ENCODE data around the gene LRRTM3.

The LRRTM3 gene

DNA sequence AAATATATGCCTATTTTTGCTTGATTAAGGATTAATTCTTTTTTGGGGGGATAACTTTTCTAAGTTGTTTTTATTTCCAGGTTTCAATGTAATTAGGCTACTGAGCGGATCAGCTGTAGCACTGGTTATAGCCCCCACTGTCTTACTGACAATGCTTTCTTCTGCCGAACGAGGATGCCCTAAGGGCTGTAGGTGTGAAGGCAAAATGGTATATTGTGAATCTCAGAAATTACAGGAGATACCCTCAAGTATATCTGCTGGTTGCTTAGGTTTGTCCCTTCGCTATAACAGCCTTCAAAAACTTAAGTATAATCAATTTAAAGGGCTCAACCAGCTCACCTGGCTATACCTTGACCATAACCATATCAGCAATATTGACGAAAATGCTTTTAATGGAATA, 1.0 kb downstream of the LRRTM3 start:
- TF ChIP-seq SIN3A (IDR thresholded peaks at IDR 0.05; ENCODE audit: borderline replicate concordance, insufficient read depth, low read length) (no peak), TAF1 (IDR thresholded peaks at IDR 0.05; ENCODE audit: borderline replicate concordance, insufficient read depth, low read length) (no peak), FOXP2 (optimal IDR thresholded peaks at IDR 0.05; ENCODE audit: borderline replicate concordance, extremely low read depth, extremely low read length, insufficient read depth) (no peak), REST (IDR thresholded peaks at IDR 0.05; ENCODE audit: insufficient read depth in 1 of 2, low read depth in 2 of 2, low read length in 2 of 2) (no peak), POLR2AphosphoS5 (IDR thresholded peaks at IDR 0.05; ENCODE audit: low read depth, low read length) (no peak)

GRCh38 chr10:66927251-66927935, 1.6 kb downstream of the LRRTM3 start:
- no peak for TF ChIP-seq SIN3A (IDR thresholded peaks at IDR 0.05; ENCODE audit: borderline replicate concordance, insufficient read depth, low read length)
- TF ChIP-seq POLR2AphosphoS5 (IDR thresholded peaks at IDR 0.05; ENCODE audit: low read depth, low read length): no peak
- TF ChIP-seq FOXP2 (optimal IDR thresholded peaks at IDR 0.05; ENCODE audit: borderline replicate concordance, extremely low read depth, extremely low read length, insufficient read depth): no peak

DNA sequence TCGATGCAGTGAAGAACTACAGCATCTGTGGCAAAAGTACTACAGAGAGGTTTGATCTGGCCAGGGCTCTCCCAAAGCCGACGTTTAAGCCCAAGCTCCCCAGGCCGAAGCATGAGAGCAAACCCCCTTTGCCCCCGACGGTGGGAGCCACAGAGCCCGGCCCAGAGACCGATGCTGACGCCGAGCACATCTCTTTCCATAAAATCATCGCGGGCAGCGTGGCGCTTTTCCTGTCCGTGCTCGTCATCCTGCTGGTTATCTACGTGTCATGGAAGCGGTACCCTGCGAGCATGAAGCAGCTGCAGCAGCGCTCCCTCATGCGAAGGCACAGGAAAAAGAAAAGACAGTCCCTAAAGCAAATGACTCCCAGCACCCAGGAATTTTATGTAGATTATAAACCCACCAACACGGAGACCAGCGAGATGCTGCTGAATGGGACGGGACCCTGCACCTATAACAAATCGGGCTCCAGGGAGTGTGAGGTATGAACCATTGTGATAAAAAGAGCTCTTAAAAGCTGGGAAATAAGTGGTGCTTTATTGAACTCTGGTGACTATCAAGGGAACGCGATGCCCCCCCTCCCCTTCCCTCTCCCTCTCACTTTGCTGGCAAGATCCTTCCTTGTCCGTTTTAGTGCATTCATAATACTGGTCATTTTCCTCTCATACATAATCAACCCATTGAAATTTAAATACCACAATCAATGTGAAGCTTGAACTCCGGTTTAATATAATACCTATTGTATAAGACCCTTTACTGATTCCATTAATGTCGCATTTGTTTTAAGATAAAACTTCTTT, 2.3 kb downstream of the LRRTM3 start:
- no peak for TF ChIP-seq TAF1 (IDR thresholded peaks at IDR 0.05; ENCODE audit: borderline replicate concordance, insufficient read depth, low read length)
- no peak for TF ChIP-seq POLR2AphosphoS5 (IDR thresholded peaks at IDR 0.05; ENCODE audit: low read depth, low read length)
- no peak for TF ChIP-seq FOXP2 (optimal IDR thresholded peaks at IDR 0.05; ENCODE audit: borderline replicate concordance, extremely low read depth, extremely low read length, insufficient read depth)
- TF ChIP-seq SIN3A (IDR thresholded peaks at IDR 0.05; ENCODE audit: borderline replicate concordance, insufficient read depth, low read length): no peak
- TF ChIP-seq REST (IDR thresholded peaks at IDR 0.05; ENCODE audit: insufficient read depth in 1 of 2, low read depth in 2 of 2, low read length in 2 of 2): no peak

- TF ChIP-seq POLR2AphosphoS5 (IDR thresholded peaks at IDR 0.05; ENCODE audit: low read depth, low read length) (no peak), FOXP2 (optimal IDR thresholded peaks at IDR 0.05; ENCODE audit: borderline replicate concordance, extremely low read depth, extremely low read length, insufficient read depth) (no peak), REST (IDR thresholded peaks at IDR 0.05; ENCODE audit: insufficient read depth in 1 of 2, low read depth in 2 of 2, low read length in 2 of 2) (no peak), SIN3A (IDR thresholded peaks at IDR 0.05; ENCODE audit: borderline replicate concordance, insufficient read depth, low read length) (no peak), TAF1 (IDR thresholded peaks at IDR 0.05; ENCODE audit: borderline replicate concordance, insufficient read depth, low read length) (no peak)
Observed at GRCh38 chr10:66928776-66929175, 2.9 kb downstream of the LRRTM3 start.

- TF ChIP-seq FOXP2 (optimal IDR thresholded peaks at IDR 0.05; ENCODE audit: borderline replicate concordance, extremely low read depth, extremely low read length, insufficient read depth) (no peak), TAF1 (IDR thresholded peaks at IDR 0.05; ENCODE audit: borderline replicate concordance, insufficient read depth, low read length) (no peak), SIN3A (IDR thresholded peaks at IDR 0.05; ENCODE audit: borderline replicate concordance, insufficient read depth, low read length) (no peak), POLR2AphosphoS5 (IDR thresholded peaks at IDR 0.05; ENCODE audit: low read depth, low read length) (no peak), REST (IDR thresholded peaks at IDR 0.05; ENCODE audit: insufficient read depth in 1 of 2, low read depth in 2 of 2, low read length in 2 of 2) (no peak)
Observed at GRCh38 chr10:66929375-66929774, 3.5 kb downstream of the LRRTM3 start.
